T-helper 22 cell (primary cell): ENCODE results near the gene F7.

Source experiments
- DNase-seq: peaks from one replicate; pipeline ENCODE4 v3.0.0-alpha.2; 2020; ENCODE audit warnings: low read depth

The F7 gene

GRCh38 chr13:113086991-113087922, 18.3 kb upstream of the F7 start:
- DNase-seq, result no peak

- no peak for DNase-seq
These were observed 17.5 kb upstream of the F7 start for GRCh38 chr13:113087923-113088690.

GRCh38 chr13:113088691-113089020, 16.9 kb upstream of the F7 start:
- DNase-seq, result no peak

- no peak for DNase-seq
These were observed 15.7 kb upstream of the F7 start for GRCh38 chr13:113089693-113090414.

- DNase-seq, result no peak
These were observed 15.2 kb upstream of the F7 start for GRCh38 chr13:113090415-113090770.

- DNase-seq, result no peak
These were observed 14.8 kb upstream of the F7 start for GRCh38 chr13:113090806-113091205.

GRCh38 chr13:113091211-113091771, 14.3 kb upstream of the F7 start:
- DNase-seq, result no peak

GRCh38 chr13:113091891-113092775, 13.5 kb upstream of the F7 start:
- DNase-seq, result no peak

GRCh38 chr13:113092776-113093579, 12.6 kb upstream of the F7 start:
- DNase-seq, result no peak

GRCh38 chr13:113093580-113094409, 11.8 kb upstream of the F7 start:
- no peak for DNase-seq

GRCh38 chr13:113094410-113094800, 11.2 kb upstream of the F7 start:
- no peak for DNase-seq

GRCh38 chr13:113095146-113096051, 10.2 kb upstream of the F7 start:
- DNase-seq, result no peak

GRCh38 chr13:113096052-113096744, 9.4 kb upstream of the F7 start:
- no peak for DNase-seq

- DNase-seq, result no peak
These were observed 8.8 kb upstream of the F7 start for GRCh38 chr13:113096745-113097305.

- no peak for DNase-seq
These were observed 7.9 kb upstream of the F7 start for GRCh38 chr13:113097651-113098050.

- no peak for DNase-seq
These were observed 7.3 kb upstream of the F7 start for GRCh38 chr13:113098162-113098732.

- DNase-seq, result no peak
These were observed 6.4 kb upstream of the F7 start for GRCh38 chr13:113099142-113099541.
